ENCODE results near the gene PGP.

GRCh38 chr16:2196162-2196980 is 18.3 kb downstream of the PGP start, which contains the start of gene CASKIN1:
- TF ChIP-seq, protein P1, sequence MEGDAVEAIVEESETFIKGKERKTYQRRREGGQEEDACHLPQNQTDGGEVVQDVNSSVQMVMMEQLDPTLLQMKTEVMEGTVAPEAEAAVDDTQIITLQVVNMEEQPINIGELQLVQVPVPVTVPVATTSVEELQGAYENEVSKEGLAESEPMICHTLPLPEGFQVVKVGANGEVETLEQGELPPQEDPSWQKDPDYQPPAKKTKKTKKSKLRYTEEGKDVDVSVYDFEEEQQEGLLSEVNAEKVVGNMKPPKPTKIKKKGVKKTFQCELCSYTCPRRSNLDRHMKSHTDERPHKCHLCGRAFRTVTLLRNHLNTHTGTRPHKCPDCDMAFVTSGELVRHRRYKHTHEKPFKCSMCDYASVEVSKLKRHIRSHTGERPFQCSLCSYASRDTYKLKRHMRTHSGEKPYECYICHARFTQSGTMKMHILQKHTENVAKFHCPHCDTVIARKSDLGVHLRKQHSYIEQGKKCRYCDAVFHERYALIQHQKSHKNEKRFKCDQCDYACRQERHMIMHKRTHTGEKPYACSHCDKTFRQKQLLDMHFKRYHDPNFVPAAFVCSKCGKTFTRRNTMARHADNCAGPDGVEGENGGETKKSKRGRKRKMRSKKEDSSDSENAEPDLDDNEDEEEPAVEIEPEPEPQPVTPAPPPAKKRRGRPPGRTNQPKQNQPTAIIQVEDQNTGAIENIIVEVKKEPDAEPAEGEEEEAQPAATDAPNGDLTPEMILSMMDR (IDR thresholded peaks at IDR 0.05; ENCODE audit: low read length), result no peak
- no peak for TF ChIP-seq EZH2phosphoT487 (IDR thresholded peaks at IDR 0.05; ENCODE audit: low read length)
- no peak for TF ChIP-seq EZH2 (optimal IDR thresholded peaks at IDR 0.05; ENCODE audit: low read depth, low read length)

All from MM.1S (cell line).